A673 (cell line): Measurements from ENCODE around the gene TNFSF12.

Experiments
- EZH2 ChIP-seq: fragments of 200-600 bp; sonication (generic); IDR thresholded peaks from 2 replicates; pipeline ENCODE4 v1.6.1; 2017; ENCODE audit warnings: borderline replicate concordance, low read depth, mild to moderate bottlenecking, mixed read lengths, antibody characterized with exemption, low read length; ENCODE audit not compliant: poor library complexity, severe bottlenecking
- TF ChIP-seq, protein P1 (sequence below): fragments of 300-800, 200-600 bp; sonication (generic); conservative IDR thresholded peaks from 2 replicates; pipeline ENCODE4 v1.5.1; 2017; ENCODE audit warnings: low read depth, mild to moderate bottlenecking, antibody characterized with exemption, low read length, moderate library complexity, mixed read lengths

DNA sequence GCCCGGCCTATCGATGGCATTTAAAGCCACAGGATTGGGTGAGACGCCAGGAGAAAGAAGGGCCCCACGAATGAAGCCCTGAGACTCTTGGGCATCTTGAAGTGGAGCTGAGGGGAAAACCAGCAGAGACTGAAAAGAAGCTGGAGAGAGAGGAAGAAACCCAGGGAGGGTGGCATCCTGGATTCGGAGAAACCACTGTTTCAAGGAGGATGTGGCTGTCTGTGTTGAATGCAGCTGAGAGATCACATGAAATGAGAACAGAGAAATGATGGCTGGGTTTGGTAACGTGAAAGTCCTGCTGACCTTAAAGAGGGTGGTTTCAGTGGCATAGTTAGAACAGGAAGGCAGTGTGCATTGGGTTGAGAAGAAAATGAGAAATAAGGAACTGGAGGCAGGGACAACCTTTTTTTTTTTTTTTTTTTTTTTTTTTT lies 3.8 kb downstream of the TNFSF12 start:
- TF ChIP-seq, protein P1, sequence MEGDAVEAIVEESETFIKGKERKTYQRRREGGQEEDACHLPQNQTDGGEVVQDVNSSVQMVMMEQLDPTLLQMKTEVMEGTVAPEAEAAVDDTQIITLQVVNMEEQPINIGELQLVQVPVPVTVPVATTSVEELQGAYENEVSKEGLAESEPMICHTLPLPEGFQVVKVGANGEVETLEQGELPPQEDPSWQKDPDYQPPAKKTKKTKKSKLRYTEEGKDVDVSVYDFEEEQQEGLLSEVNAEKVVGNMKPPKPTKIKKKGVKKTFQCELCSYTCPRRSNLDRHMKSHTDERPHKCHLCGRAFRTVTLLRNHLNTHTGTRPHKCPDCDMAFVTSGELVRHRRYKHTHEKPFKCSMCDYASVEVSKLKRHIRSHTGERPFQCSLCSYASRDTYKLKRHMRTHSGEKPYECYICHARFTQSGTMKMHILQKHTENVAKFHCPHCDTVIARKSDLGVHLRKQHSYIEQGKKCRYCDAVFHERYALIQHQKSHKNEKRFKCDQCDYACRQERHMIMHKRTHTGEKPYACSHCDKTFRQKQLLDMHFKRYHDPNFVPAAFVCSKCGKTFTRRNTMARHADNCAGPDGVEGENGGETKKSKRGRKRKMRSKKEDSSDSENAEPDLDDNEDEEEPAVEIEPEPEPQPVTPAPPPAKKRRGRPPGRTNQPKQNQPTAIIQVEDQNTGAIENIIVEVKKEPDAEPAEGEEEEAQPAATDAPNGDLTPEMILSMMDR, result no peak
- TF ChIP-seq EZH2, result no peak
